Endothelial cell of umbilical vein (primary cell): Measurements from ENCODE around the gene NADSYN1. TPM values are rescaled to one million over a fixed set of nuclear protein-coding genes. Genes with fewer than 3 reads are reported as not detected.

Experiments
- BruUV-seq: library from RNA; stranded (reverse); fragments of 400-500 nt; replicated peaks from 2 replicates; lab custom pipeline; 2021; lab: Mats Ljungman, UMichigan
- CTCF ChIA-PET: fragments of 300-600, 350-600 bp; sonication (Branson Sonifier 250); formaldehyde crosslinking; loops from one replicate; lab custom pipeline; 2021; ENCODE audit warnings: antibody characterized with exemption, inconsistent platforms; lab: Charles Lee
- POLR2A ChIA-PET: fragments of 300-600, 350-600 bp; sonication (Branson Sonifier 250); formaldehyde crosslinking; loops from one replicate; lab custom pipeline; 2021; ENCODE audit warnings: antibody characterized with exemption, inconsistent platforms; lab: Charles Lee
- DNase-seq: peaks from one replicate; pipeline ENCODE4 v3.0.0-alpha.2; 2011; ENCODE audit warnings: low read depth, low spot score
- FAIRE-seq: peaks from 2 replicates; lab custom pipeline; 2011; peaks lifted over from hg19 to GRCh38; lab: Jason Lieb, UNC
- H2AFZ ChIP-seq: 2 replicates; pipeline ENCODE4 v1.6.0; 2012; ENCODE audit warnings: low read depth, low read length, control low read depth, inconsistent platforms
- H3K27ac ChIP-seq: 2 replicates; pipeline ENCODE4 v1.5.1; 2011; ENCODE audit warnings: low read depth, mild to moderate bottlenecking, control low read depth, low read length, moderate library complexity; ENCODE audit not compliant: insufficient read depth
- H3K27me3 ChIP-seq, 2 experiments: 2 replicates each; pipeline versions ENCODE4 v1.6.0 to v1.6.1; 2011; ENCODE audit warnings: low read length in 2 of 2, mixed read lengths in 1 of 2; ENCODE audit not compliant: control insufficient read depth in 2 of 2, insufficient read depth in 2 of 2
- H3K36me3 ChIP-seq, 2 experiments: 2 replicates in 1 of 2; 3 replicates in 1 of 2; pipeline ENCODE4 v1.5.1; 2011; ENCODE audit warnings: low read length in 2 of 2, mild to moderate bottlenecking in 1 of 2, moderate library complexity in 1 of 2; ENCODE audit not compliant: control insufficient read depth in 2 of 2, insufficient read depth in 2 of 2; ENCODE audit errors: extremely low read depth in 1 of 2
- H3K4me1 ChIP-seq: 3 replicates; pipeline ENCODE4 v1.5.1; 2011; ENCODE audit warnings: mild to moderate bottlenecking, low read length; ENCODE audit not compliant: control insufficient read depth, insufficient read depth; ENCODE audit errors: extremely low read depth
- H3K4me2 ChIP-seq: 2 replicates; pipeline ENCODE4 v1.6.1; 2011; ENCODE audit warnings: low read length, control low read depth, mixed read lengths; ENCODE audit not compliant: insufficient read depth
- H3K4me3 ChIP-seq, 3 experiments: fragments of 200-600 bp in 1 of 3; sonication (generic), shearing (Covaris generic) in 1 of 3; replicated peaks in 1 of 3; 2 replicates each; pipeline ENCODE4 v1.5.1; 2011 to 2016; ENCODE audit warnings: control low read depth in 3 of 3, low read length in 3 of 3, mild to moderate bottlenecking in 2 of 3, inconsistent platforms in 1 of 3, low read depth in 1 of 3, moderate library complexity in 1 of 3; ENCODE audit not compliant: insufficient read depth in 1 of 3
- H3K79me2 ChIP-seq: 2 replicates; pipeline ENCODE4 v1.6.0; 2012; ENCODE audit warnings: low read length, inconsistent platforms; ENCODE audit not compliant: control insufficient read depth, insufficient read depth
- H3K9ac ChIP-seq: replicated peaks from 2 replicates; pipeline ENCODE3; 2011; ENCODE audit warnings: low read length, control low read depth; ENCODE audit not compliant: insufficient read depth; ENCODE audit errors: extremely low read depth
- H3K9me1 ChIP-seq: replicated peaks from 3 replicates; pipeline ENCODE4 v1.6.0; 2011; ENCODE audit warnings: mild to moderate bottlenecking, low read length; ENCODE audit not compliant: control insufficient read depth, insufficient read depth; ENCODE audit errors: extremely low read depth
- H3K9me3 ChIP-seq: replicated peaks from 2 replicates; pipeline ENCODE4 v1.5.1; 2012; ENCODE audit warnings: low read length, inconsistent platforms; ENCODE audit not compliant: control insufficient read depth, insufficient read depth
- H4K20me1 ChIP-seq: replicated peaks from 2 replicates; pipeline ENCODE3; 2011; ENCODE audit warnings: mild to moderate bottlenecking, low read length; ENCODE audit not compliant: control insufficient read depth, insufficient read depth; ENCODE audit errors: extremely low read depth
- CTCF ChIP-seq, 2 donors: IDR thresholded peaks; 1 replicate in 1 of 2; 2 replicates in 1 of 2; pipeline ENCODE4 v1.5.1; 2011; ENCODE audit warnings: low read length in 2 of 2, mild to moderate bottlenecking in 2 of 2, moderate library complexity in 2 of 2, control low read depth in 1 of 2, inconsistent platforms in 1 of 2, low read depth in 1 of 2; ENCODE audit not compliant: insufficient read depth in 1 of 2; ENCODE audit errors: extremely low read depth in 1 of 2
- EZH2 ChIP-seq: IDR thresholded peaks from 2 replicates; pipeline ENCODE4 v1.6.1; 2012; ENCODE audit warnings: borderline replicate concordance, low read depth, mild to moderate bottlenecking, moderate library complexity, low read length, inconsistent platforms; ENCODE audit not compliant: severe bottlenecking
- FOS ChIP-seq: IDR thresholded peaks from 2 replicates; pipeline ENCODE4 v1.6.1; 2011; ENCODE audit warnings: mild to moderate bottlenecking, low read length, moderate library complexity, borderline replicate concordance; ENCODE audit not compliant: insufficient read depth
- GATA2 ChIP-seq: IDR thresholded peaks from 2 replicates; pipeline ENCODE4 v1.7.0; 2011; ENCODE audit warnings: low read depth, mild to moderate bottlenecking, moderate library complexity, mixed read lengths, low read length; ENCODE audit not compliant: insufficient read length, insufficient read depth
- JUN ChIP-seq: IDR thresholded peaks from 2 replicates; pipeline ENCODE4 v1.6.1; 2011; ENCODE audit warnings: borderline replicate concordance, low read depth; ENCODE audit not compliant: insufficient read length, insufficient read depth
- MAX ChIP-seq: IDR thresholded peaks from 2 replicates; pipeline ENCODE4 v1.6.1; 2011; ENCODE audit not compliant: insufficient read depth, insufficient read length
- MYC ChIP-seq: IDR thresholded peaks from one replicate; pipeline ENCODE4 v1.6.1; 2011; ENCODE audit warnings: mild to moderate bottlenecking, low read depth, low read length
- POLR2A ChIP-seq: IDR thresholded peaks from 2 replicates; pipeline ENCODE4 v1.6.1; 2012; ENCODE audit warnings: low read depth, mild to moderate bottlenecking, control low read depth, low read length
- POLR2AphosphoS5 ChIP-seq: IDR thresholded peaks from 2 replicates; pipeline ENCODE4 v1.6.1; 2012; ENCODE audit warnings: low read depth, mild to moderate bottlenecking, control low read depth, low read length, moderate library complexity; ENCODE audit not compliant: insufficient read depth
- dilution Hi-C: fragments of 300-500 bp; cut with MboI; formaldehyde crosslinking; loops from one replicate; pipeline ENCODE4 v1.15.0; 2019; ENCODE audit warnings: low sequenced_read_pairs; ENCODE audit not compliant: extremely low pct_ligation_motif_present
- intact Hi-C: fragments of 100-400 bp; cut with micrococcal nuclease; formaldehyde crosslinking; loops from one replicate; pipeline ENCODE4 v1.10.0; 2022
- polyA plus RNA-seq, 4 experiments: library from polyadenylated mRNA; depleted of rRNA in 3 of 4; stranded (reverse) in 3 of 4; unstranded in 1 of 4; fragments of >200 nt; gene quantifications; 2 replicates each; pipeline versions ENCODE4 v1.2.1 to v1.2.3, GENCODE V29; 2011 to 2012; ENCODE audit warnings: missing spikeins in 1 of 4
- total RNA-seq: library from RNA; stranded (reverse); gene quantifications from 2 replicates; pipeline ENCODE4 v1.2.3, GENCODE V29; 2021

NADSYN1 gene
- total and polyA plus RNA-seq, 2 donors (not counting 3 experiments of a cell fraction or from before 2014, with no cell fraction given): 77.5 to 99.2 TPM

- Histone ChIP-seq H3K4me2 (no peak overlapping the region), H2AFZ (no peak overlapping the region), H4K20me1 (no peaks in the 10 kb centered on the region), H3K9ac (no peak overlapping the region), H3K27ac (no peak overlapping the region), H3K9me1 (no peaks in the 10 kb centered on the region), H3K36me3 (peaks cover 6% of the 10 kb centered on the region in 2 experiments), H3K79me2 (peaks cover 40% of the 10 kb centered on the region), H3K27me3 (no peaks in the 10 kb centered on the region), H3K4me3 (no peak overlapping the region), H3K9me3 (no peaks in the 10 kb centered on the region), H3K4me1 (peaks cover 39% of the 10 kb centered on the region)
- FAIRE-seq: no peak
- intact Hi-C loops: loop anchor here (10.0 kb wide), 1 partner anchor 334 kb away; no protein-coding TSS in a partner anchor
- BruUV-seq: no TSS peak
- dilution Hi-C loops: no loop called here
- CTCF ChIA-PET: interaction anchor here (2.8 kb wide), 1 partner anchor 112 kb away, joined by 14 read pairs; no protein-coding TSS in a partner anchor
- TF ChIP-seq POLR2AphosphoS5 (no peak), EZH2 (no peak), JUN (no peak), GATA2 (no peak), FOS (no peak), POLR2A (no peak), CTCF (IDR thresholded peaks at IDR 0.05; ENCODE audit: extremely low read depth in 1 of 2, insufficient read depth in 1 of 2, low read depth in 1 of 2, low read length in 2 of 2) (no peak), MAX (no peak), MYC (no peak)
- POLR2A ChIA-PET: no interaction called here
- no peak for DNase-seq
Observed at GRCh38 chr11:71450939-71451338, 2.1 kb upstream of the NADSYN1 start.
